Psoas muscle (tissue), 8 donors: ENCODE results near the gene HMCES. TPM values are rescaled to one million over a fixed set of nuclear protein-coding genes. Genes with fewer than 3 reads are reported as not detected.

ENCODE experiments used
- ATAC-seq, 4 donors: fragments of 200-7000 bp; cut with Tn5 transposase; one replicate each; pipeline ENCODE4 v1.9.1; 2020; ENCODE audit warnings: moderate library complexity in 3 of 4, mild to moderate bottlenecking in 2 of 4
- DNase-seq, 2 donors: peaks; one replicate each; pipeline ENCODE4 v3.0.0-alpha.2; 2020
- H3K27ac ChIP-seq: fragments of 200-600 bp; one replicate; pipeline ENCODE4 v1.8.0; 2022
- H3K27me3 ChIP-seq, 3 donors: fragments of 200-600 bp in 1 of 3; one replicate each; pipeline versions ENCODE4 v1.6.1 to v1.8.0; 2013 to 2022; ENCODE audit warnings: low read length in 2 of 3, mild to moderate bottlenecking in 2 of 3, moderate library complexity in 1 of 3; ENCODE audit not compliant: insufficient read depth in 3 of 3
- H3K36me3 ChIP-seq, 2 donors: fragments of 200-600 bp in 1 of 2; one replicate each; pipeline versions ENCODE4 v1.6.1 to v1.8.0; 2013 to 2022; ENCODE audit warnings: low read depth in 1 of 2, mild to moderate bottlenecking in 1 of 2, moderate library complexity in 1 of 2; ENCODE audit not compliant: insufficient read depth in 1 of 2
- H3K4me1 ChIP-seq: fragments of 200-600 bp; one replicate; pipeline ENCODE4 v1.8.0; 2022
- H3K4me3 ChIP-seq: fragments of 200-600 bp; one replicate; pipeline ENCODE4 v1.8.0; 2022; ENCODE audit warnings: mild to moderate bottlenecking
- H3K9me3 ChIP-seq: fragments of 200-600 bp; one replicate; pipeline ENCODE4 v1.8.0; 2022
- WGBS, 3 donors: extraction: QIAGEN DNeasy Blood & Tissue Kit; methylation state at CpG; one replicate each; pipeline versions ENCODE4 v1.1.6 to v1.1.7; 2013; 5-methylcytosine and 5-hydroxymethylcytosine counted together
- intact Hi-C, 2 donors: fragments of 100-400 bp; cut with DNase I; formaldehyde crosslinking; loops; one replicate each; pipeline versions ENCODE4 v1.11.0 to v1.14.2; 2022
- polyA plus RNA-seq, 3 donors: library from polyadenylated mRNA; stranded (reverse); fragments of 200-250 nt; gene quantifications; one replicate each; pipeline ENCODE4 v1.2.3, GENCODE V29; 2013
- total RNA-seq, 4 donors: library from RNA; stranded (reverse); fragmentation: NEBNext Ultra II Directional in 2 of 4; extraction: Animal tissue kit (Norgen Biotek cat#: 25700) in 2 of 4; gene quantifications; one replicate each; pipeline versions ENCODE4 v1.2.1 to v1.2.4, GENCODE V29; 2021 to 2023
- TF ChIP-seq, protein P1 (sequence below): fragments of 200-600 bp; IDR thresholded peaks from one replicate; pipeline ENCODE4 v1.8.0; 2022; ENCODE audit warnings: antibody characterized with exemption
- donor health status: healthy with polysubstance abuse.
- donor health status: DM: no; HTN: no; CAD: no; lungs with moderate emphysema.
- donor health status: Bipolar disorder and iron deficiency.
- donor health status: healthy.
- donor health status: DM: yes; HTN: yes; CAD: no.
- donor health status: DM: no; HTN: no; CAD: no.
- donor health status: DM: no; HTN: no; CAD: no.
- donor health status: DM: yes; HTN: yes; CAD: no.

HMCES gene
- total and polyA plus RNA-seq, 7 donors = 32.6 to 37.4 (median 35.7) TPM

DNA sequence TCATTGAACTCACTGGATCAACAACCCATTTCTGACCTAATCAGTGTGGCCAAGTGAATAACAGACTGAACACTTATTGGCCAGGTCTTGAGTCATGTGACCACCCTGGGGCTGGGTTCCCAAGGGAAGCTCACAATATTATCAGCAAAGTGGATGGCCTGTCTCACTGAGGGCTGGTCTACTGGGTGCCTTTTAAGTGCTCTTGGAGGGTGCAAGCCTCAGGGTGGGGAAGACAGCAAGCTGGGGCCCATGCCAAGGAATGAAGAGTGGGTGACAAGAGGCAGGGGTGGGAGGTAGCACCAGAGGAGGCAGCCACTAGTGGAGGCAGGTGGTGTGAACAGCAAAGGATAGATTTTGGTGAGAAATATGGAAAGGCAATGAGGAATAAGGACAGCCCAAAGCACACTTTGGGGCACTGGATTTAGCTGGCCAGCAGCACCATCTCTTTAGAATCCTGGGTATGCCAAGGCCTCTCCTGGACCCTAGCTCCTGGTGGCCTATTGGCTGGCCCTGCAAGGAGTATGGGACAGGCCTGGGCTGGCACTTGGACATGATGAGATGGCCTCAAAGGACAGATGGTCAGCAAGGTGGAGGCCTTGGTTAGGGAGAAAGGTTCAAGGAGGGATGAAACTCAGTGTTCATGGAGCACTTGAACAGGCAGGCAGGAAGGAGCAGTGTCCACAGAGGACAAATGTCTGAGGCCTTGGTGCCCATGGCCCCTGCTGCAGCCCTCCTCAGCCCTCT, 34.2 kb downstream of the HMCES start:
- Histone ChIP-seq H3K9me3 (no peaks in the 10 kb centered on the region), H3K27ac (peak overlapping the region; percentile 89), H3K36me3 (peaks cover 0 to under 1% of the 10 kb centered on the region in 2 donors), H3K27me3 (no peaks in the 10 kb centered on the region), H3K4me3 (no peak overlapping the region), H3K4me1 (peaks cover 12% of the 10 kb centered on the region)
- TF ChIP-seq, protein P1, sequence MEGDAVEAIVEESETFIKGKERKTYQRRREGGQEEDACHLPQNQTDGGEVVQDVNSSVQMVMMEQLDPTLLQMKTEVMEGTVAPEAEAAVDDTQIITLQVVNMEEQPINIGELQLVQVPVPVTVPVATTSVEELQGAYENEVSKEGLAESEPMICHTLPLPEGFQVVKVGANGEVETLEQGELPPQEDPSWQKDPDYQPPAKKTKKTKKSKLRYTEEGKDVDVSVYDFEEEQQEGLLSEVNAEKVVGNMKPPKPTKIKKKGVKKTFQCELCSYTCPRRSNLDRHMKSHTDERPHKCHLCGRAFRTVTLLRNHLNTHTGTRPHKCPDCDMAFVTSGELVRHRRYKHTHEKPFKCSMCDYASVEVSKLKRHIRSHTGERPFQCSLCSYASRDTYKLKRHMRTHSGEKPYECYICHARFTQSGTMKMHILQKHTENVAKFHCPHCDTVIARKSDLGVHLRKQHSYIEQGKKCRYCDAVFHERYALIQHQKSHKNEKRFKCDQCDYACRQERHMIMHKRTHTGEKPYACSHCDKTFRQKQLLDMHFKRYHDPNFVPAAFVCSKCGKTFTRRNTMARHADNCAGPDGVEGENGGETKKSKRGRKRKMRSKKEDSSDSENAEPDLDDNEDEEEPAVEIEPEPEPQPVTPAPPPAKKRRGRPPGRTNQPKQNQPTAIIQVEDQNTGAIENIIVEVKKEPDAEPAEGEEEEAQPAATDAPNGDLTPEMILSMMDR = no peak
- DNase-seq (peak in 1 of 2 donors; percentile 51), ATAC-seq (no peak)
- intact Hi-C loops = no loop called here

DNA sequence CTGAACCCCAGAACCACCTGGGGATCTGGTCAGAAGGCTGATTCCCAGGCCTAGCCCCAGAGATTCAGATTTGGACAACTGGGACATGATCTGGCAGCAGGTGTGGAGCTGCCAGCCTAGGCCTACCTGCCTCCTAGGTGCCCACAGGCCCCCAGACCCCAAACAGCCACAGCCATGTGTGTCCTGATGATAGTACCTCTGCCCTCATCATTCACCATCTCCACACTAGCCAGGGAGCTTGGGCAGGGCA, 34.7 kb downstream of the HMCES start:
- Histone ChIP-seq H3K36me3 (no peaks in the 10 kb centered on the region), H3K27ac (peak overlapping the region; percentile 89), H3K27me3 (no peaks in the 10 kb centered on the region), H3K9me3 (no peaks in the 10 kb centered on the region), H3K4me1 (peaks cover 12% of the 10 kb centered on the region), H3K4me3 (no peak overlapping the region)
- no peak for ATAC-seq
- TF ChIP-seq, protein P1 = no peak
- no peak for DNase-seq
- intact Hi-C loops = no loop called here

DNA sequence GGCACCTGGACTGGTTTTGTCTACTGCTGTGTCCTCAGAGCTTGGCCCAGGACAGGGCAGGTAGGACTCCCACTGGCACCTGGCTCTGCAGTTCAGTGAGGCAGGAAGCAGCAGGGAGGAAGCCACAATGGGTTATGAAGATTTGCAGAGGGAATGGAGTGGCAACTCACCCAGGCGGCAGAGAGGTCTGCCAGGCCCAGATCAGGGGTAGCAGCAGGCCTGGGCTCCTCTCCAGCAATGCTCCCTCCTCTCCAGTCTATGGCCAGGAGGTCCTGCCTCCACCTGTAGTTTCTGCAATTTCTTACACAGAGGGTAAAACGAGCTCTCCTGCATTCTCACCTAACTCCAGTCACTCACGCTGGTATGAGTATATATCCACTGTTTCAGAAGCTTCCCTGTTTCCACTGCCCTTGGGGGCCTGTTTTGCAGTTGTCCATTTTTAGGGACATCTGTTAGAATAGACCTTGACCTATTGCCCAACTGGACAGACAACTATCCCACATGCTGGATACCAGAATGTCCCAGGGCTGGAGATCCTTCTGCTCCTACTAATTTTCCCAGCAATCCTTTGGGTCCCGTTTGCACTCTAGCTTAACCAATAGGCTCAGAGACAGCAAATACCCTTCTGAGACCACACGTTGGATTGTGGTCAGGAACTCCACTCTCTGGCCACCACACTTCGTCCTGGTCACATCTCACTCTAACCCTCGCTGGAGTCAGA, 35.2 kb downstream of the HMCES start:
- Histone ChIP-seq H3K4me1 (peaks cover 12% of the 10 kb centered on the region), H3K27ac (peak overlapping the region; percentile 89), H3K36me3 (no peaks in the 10 kb centered on the region), H3K9me3 (no peaks in the 10 kb centered on the region), H3K27me3 (no peaks in the 10 kb centered on the region), H3K4me3 (peak overlapping the region; percentile 97)
- peak in 1 of 2 donors; percentile 59 for DNase-seq
- ATAC-seq = peak; percentile 7 to 15 (median 10)
- TF ChIP-seq, protein P1 = no peak
- intact Hi-C loops = no loop called here
- WGBS, 3 donors = 24 to 38% (median 29%) methylated on average over 7 of the region's 7 CpGs

DNA sequence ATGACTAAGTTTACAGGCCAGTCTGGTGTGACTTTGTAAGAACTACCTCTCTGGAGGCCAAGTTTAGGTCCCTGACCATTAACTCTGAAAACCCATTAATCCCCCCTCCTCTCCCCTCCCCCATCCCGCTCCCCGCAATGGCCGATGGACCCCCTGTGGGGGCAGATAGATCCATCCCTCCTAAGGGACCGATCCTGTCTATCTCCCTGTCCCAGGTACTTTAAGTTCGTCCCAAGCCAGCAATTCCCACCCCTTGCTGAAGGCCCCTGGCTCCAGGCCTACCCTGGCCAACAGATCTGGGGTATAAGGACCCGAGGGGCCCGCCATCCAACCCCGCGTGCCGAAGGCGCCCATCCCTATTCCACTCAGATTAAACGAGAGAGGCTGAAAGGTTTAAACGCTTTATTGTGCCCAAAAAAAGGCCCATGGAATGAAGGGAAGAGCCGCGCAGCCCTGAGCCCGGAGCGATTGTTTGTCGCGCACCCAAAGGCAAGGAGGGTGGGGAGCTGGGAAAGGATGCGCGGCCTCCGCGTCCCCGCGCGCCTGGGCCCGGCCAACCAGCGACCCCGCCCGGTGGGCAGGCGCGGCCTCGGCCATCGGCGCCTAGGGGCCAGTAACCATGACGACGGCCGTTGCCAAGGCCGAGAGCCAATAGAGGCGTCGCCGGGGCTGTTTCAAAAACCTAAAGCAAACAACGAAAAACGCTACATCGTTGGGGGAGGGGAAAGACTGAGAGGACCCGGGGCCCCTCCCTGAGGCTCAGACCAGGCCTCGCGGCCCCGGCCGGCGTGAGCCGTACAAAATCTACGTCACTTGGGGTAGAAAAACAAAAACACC, 35.9 kb downstream of the HMCES start:
- DNase-seq (peak; percentile 83 to 89), ATAC-seq (peak; percentile 42 to 51 (median 46))
- Histone ChIP-seq H3K36me3 (no peaks in the 10 kb centered on the region), H3K4me1 (peaks cover 12% of the 10 kb centered on the region), H3K9me3 (no peaks in the 10 kb centered on the region), H3K4me3 (peak overlapping the region; percentile 97), H3K27me3 (no peaks in the 10 kb centered on the region), H3K27ac (peak overlapping the region; percentile 89)
- TF ChIP-seq, protein P1 = no peak
- intact Hi-C loops = no loop called here
- WGBS, 3 donors = 2% methylated on average over 49 to 53 of the region's 53 CpGs
